Right lobe of liver (tissue), 4 donors: Measurements from ENCODE around the gene TRMT10A.

ENCODE experiments used
- POLR2A ChIP-seq: fragments of 450-650 bp; IDR thresholded peaks from one replicate; pipeline ENCODE4 v1.6.1; 2017; ENCODE audit warnings: antibody characterized with exemption, mild to moderate bottlenecking
- TF ChIP-seq, protein P1 (sequence below), 4 donors: fragments of 200-600 bp in 3 of 4; fragments of 450-650 bp in 1 of 4; IDR thresholded peaks; one replicate each; pipeline versions ENCODE4 v1.5.1 to v1.8.0; 2016 to 2022; ENCODE audit warnings: antibody characterized with exemption in 4 of 4, mild to moderate bottlenecking in 2 of 4
- donor health status: DM: no; HTN: no; CAD: no.
- donor health status: DM: no; HTN: no; CAD: no.
- donor health status: DM: no; HTN: yes; CAD: no.

GRCh38 chr4:99563310-99564186 lies at the start of gene TRMT10A:
- TF ChIP-seq, protein P1, sequence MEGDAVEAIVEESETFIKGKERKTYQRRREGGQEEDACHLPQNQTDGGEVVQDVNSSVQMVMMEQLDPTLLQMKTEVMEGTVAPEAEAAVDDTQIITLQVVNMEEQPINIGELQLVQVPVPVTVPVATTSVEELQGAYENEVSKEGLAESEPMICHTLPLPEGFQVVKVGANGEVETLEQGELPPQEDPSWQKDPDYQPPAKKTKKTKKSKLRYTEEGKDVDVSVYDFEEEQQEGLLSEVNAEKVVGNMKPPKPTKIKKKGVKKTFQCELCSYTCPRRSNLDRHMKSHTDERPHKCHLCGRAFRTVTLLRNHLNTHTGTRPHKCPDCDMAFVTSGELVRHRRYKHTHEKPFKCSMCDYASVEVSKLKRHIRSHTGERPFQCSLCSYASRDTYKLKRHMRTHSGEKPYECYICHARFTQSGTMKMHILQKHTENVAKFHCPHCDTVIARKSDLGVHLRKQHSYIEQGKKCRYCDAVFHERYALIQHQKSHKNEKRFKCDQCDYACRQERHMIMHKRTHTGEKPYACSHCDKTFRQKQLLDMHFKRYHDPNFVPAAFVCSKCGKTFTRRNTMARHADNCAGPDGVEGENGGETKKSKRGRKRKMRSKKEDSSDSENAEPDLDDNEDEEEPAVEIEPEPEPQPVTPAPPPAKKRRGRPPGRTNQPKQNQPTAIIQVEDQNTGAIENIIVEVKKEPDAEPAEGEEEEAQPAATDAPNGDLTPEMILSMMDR (IDR thresholded peaks at IDR 0.05), result peak in 1 of 4 donors; percentile 16
- peak; percentile 83 for TF ChIP-seq POLR2A
